OCI-M2 (cell line): Measurements from ENCODE around the gene TRPM5.

Experiments
- DNase-seq: peaks from one replicate; lab custom pipeline; 2025; ENCODE audit not compliant: unreplicated experiment; lab: John Stamatoyannopoulos, UW

TRPM5 gene

DNA sequence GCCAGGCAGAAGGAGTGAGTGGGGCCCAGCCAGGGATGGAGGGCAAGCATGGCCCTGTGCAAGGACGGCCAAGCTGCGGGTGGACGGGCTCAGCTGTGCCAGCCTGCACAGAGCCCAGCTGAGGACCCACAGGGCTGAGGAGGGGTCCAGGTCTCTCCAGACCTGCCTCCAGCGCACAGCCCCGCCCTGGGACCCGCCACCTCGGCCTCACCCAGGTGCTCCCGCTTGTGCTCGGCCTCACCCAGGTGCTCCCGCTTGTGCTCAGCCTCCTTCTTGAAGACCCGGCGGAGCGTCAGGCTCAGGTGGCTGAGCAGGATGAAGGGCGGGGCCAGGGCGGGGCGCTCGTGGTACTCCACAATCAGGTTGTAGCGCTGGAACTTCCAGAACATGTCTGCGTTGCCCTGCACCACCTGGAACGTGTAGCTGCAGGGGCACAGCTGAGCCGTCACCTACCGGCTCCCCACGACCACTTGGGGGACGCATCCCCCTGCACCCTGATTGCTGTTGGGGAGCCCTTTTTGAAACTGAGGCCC is 37.4 kb downstream of the TRPM5 start:
- DNase-seq: no peak

DNA sequence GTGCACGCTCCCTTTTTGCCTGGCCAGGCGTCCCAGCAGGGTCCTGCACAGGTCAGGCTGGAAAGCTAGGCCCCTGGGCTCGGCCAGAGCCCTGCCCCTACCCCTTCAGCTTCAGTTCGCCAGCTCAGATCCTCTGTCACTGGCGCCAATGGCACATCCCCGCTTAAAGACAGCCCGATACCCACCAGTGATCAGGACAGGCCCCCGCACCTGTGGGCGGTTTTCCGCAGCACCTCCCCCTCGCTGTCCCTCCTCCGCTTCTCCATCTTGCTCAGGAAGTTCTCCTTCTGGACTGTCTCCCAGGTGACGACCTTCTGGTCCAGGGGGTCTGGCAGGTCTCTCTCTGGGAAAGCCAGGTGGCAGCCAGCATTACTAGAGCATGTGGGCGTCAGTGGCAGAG is 37.9 kb downstream of the TRPM5 start:
- no peak for DNase-seq

DNA sequence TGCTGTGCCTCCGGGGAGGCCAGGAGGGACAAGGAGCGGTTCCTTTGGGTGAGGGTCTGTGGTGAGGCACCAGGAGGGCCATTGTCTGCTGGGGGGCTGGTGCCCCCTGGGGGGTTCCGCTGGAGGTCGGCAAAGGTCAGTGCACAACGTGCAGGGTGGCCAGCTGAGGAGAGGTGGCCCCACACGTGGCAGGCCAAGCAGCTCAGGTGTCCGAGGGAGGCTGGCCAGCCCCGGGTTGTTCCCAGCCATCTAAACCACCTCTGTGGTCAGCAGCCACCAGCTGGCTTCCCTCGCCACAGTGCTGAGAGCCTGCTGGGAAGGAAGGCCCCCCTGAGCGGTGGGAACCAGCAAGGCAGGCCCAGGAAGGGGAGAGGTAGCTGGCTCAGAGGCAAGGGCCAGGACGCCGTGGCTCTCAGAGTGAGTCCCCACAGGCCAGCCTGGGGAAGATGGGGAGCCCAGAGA is 39.5 kb downstream of the TRPM5 start:
- no peak for DNase-seq

DNA sequence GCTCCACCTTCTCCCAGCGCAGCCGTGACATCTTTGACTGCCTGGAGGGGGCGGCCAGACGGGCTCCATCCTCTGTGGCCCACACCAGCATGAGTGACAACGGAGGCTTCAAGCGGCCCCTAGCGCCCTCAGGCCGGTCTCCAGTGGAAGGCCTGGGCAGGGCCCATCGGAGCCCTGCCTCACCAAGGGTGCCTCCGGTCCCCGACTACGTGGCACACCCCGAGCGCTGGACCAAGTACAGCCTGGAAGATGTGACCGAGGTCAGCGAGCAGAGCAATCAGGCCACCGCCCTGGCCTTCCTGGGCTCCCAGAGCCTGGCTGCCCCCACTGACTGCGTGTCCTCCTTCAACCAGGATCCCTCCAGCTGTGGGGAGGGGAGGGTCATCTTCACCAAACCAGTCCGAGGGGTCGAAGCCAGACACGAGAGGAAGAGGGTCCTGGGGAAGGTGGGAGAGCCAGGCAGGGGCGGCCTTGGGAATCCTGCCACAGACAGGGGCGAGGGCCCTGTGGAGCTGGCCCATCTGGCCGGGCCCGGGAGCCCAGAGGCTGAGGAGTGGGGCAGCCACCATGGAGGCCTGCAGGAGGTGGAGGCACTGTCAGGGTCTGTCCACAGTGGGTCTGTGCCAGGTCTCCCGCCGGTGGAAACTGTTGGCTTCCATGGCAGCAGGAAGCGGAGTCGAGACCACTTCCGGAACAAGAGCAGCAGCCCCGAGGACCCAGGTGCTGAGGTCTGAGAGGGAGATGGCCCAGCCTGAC is 41.2 kb downstream of the TRPM5 start:
- no peak for DNase-seq

DNA sequence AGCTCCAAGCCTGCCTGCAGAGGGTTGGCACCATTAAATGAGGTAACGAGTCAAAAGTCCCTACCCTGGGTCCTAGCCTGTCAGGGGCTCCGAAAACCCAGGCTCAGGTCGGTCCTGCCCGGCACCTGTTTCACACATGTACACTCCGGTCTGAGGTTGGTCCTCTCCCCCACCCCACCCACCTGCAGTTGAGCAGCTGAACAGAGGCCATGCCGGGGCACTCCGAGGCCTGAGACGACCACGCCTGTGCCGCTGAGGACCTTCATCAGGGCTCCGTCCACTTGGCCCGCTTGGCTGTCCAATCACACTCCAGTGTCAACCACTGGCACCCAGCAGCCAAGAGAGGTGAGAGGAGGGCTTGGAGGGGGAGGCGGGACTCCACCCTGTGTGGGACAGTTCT is 42.2 kb downstream of the TRPM5 start:
- DNase-seq: no peak

DNA sequence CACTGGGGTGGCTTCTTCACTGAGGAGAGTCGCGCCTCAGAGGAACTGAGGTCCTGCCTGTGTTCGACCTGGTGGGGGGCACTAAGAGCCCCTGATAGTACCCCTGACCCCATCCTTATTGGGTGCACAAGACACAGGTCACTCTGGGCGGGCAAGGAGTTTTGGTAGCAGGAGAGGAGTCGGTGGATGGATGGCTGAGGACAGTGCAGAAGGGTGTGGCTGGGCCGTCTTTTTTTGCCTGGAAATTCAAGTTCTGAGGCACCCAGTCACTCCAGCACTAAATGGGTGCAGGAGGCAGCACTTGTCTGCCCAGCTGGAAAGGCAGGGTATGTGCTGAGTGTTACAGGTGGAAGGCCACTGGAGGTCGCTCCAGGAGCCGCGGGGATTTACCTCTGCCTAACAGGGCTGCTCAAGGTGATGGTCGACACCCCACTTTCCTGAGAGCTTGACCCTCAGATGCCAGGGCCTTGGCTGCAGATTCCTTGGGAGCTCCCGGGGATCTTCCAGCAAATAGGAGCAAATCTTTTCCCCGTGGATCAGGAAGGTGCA is 42.8 kb downstream of the TRPM5 start:
- DNase-seq: no peak

DNA sequence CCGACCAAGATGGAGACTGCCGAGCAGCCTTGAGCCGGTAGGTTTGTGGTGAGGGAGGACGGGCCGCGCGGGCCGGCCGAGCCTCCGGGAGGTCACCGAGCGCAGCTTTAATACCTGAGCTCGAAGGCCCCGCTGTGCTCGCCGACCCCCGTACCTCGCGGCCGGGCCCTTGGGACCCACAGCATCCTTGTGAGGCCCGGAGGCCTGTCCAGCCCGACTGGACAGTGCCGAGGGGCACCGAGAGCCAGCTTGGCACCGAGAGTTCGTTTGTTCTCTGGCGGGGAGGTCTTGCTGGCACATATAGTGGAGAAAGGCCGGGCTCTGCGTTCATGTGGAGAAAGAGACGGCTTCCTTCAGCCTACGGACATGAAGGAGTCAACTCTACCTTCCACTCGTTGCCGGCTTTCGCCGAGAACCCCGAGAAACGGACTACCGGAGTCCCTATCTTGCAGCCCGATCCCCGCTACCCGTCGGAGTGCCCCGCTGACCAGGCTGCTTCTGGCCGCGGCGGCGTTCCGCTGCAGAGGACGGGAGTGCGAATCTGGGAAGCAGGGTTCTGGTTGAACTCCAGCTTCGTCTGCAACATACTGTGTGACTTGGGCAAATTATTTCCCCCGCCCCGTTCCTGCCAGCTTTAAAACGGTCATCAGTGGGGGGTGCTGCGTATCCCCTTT is 43.4 kb downstream of the TRPM5 start:
- no peak for DNase-seq

DNA sequence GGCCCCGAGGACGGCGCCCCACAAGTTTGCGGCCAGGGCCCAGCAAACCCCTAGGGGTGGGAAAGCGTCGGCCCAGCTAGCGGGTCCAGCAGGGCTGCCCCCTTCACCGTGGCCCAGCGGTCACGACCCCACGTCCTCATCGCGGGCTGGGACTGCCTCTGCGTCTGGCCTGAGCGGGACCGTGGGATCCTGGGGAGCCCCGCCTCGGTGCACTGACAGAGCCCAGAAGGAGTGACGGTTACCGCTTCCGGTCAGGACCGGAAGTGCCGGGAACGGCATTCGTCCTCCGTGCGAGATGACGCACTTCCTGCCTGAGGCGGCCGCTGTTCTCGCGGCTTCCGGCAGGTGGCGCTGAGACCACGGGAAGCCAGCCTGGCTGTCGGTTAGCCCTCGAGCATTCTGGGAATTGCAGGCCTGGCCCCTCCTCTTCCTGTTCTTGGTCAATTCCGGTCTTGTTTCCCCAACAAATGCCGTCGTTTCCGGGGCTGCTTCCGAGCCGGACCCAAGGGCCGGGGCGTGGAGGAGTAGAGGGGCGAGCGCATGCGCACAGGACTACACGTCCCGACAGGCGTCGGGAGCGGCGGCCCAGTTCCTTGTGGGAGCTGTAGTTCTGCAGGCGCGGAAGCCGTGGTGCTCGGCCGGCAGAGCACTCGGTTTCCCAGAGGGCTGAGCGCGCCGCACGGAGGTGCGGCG is 44.1 kb downstream of the TRPM5 start, which contains the start of gene TSSC4:
TSS of gene TSSC4 (plus strand) at position 682 of the 693 bp plus-strand sequence. CDS start 1,884 bp downstream, outside the sequence.
- DNase-seq: peak; percentile 79

DNA sequence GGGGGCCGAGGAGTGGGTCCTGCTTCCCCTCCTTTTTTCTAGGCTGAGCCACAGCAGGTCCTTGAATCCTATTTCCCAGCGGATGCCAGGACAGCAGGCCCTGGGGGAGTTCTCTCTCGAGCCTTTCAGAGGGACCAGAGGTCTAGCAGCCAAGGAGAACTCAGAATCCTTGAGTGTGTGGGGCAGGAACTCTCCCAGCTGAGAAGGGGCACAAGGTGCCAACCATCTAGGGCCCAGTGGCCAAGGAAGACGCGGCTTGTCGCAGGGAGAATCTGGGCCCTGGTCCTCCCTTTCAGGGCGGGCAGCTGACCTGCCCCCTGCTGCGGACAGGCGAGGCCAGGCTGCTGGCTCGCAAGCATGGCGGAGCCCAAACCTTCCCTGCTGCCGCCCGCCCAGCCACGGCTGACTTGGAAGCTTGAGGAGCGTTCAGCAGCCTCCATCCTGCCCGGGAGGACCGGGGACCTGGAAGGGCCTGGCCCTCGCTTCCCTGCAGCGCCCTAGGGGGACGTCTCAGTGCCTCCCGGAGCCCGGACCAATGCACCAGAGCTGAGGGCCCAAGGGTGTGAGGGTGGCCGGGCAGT is 44.7 kb downstream of the TRPM5 start:
- no peak for DNase-seq

DNA sequence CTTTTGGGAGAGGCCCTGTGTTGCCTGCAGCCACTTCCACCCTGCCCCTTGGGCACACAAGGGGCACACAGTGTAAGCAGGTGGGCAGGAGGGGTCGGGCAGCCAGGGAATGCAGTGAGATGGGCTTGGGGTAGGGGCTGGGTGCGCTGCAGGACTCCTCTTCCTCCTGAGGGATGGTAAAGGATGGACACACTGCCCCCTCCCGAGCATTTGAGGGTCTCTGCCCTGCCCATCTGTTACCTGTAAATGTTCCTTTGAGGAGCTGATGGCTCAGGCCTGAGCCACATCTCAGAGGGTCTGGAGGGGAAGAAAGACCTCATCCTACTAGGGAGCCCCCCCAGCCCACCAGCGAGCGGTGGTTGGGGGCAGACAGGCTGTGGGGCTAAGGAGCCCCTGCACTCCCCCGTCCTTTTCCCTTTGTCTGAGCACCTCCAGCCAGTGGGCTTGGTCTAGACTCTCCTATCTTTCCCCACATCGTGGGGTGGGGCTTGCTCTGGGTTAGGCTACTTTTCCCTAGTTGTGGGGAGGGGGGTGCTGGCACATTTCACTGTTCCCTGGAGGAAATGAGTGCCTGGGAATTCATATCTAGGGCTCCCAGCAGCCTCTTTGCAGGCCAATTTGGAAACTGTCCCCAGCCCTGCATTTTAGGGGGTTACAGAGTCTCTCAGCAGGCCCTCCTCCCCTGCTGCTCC is 45.5 kb downstream of the TRPM5 start:
- no peak for DNase-seq

DNA sequence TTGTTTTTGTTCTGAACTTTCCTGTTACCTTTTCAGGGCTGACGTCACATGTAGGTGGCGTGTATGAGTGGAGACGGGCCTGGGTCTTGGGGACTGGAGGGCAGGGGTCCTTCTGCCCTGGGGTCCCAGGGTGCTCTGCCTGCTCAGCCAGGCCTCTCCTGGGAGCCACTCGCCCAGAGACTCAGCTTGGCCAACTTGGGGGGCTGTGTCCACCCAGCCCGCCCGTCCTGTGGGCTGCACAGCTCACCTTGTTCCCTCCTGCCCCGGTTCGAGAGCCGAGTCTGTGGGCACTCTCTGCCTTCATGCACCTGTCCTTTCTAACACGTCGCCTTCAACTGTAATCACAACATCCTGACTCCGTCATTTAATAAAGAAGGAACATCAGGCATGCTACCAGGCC is 47.3 kb downstream of the TRPM5 start:
- DNase-seq: no peak

DNA sequence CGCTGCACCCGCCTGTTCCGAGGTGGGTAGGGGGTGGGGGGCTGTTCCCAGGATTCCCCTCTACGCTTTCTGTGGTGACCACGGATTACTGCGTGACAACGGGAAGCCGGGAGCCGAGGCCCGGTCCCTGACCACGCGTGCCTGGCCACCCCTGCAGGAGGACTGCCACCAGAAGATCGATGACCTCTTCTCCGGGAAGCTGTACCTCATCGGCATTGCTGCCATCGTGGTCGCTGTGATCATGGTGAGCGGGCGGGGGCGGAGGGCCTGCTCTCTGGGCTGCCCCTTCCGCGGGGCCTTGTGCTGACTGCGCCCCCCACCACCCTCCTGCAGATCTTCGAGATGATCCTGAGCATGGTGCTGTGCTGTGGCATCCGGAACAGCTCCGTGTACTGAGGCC is 47.8 kb downstream of the TRPM5 start:
- DNase-seq: no peak

DNA sequence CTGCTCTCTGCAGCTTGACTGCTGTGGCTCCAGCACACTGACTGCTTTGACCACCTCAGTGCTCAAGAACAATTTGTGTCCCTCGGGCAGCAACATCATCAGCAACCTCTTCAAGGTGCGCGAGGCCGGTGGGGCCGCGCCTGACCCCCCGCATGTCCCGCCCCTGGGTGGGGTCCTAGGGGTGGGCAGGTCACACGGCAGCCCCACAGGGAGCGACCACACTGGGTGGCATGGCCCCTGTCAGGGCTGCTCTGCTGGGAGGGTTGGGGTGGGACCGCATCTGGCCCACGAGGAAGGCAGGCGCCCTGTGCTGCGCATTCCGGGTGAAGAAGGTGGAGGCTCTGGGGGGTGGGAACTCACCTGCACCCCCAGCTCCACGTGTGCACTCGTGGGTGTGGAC is 48.5 kb downstream of the TRPM5 start:
- DNase-seq: no peak

DNA sequence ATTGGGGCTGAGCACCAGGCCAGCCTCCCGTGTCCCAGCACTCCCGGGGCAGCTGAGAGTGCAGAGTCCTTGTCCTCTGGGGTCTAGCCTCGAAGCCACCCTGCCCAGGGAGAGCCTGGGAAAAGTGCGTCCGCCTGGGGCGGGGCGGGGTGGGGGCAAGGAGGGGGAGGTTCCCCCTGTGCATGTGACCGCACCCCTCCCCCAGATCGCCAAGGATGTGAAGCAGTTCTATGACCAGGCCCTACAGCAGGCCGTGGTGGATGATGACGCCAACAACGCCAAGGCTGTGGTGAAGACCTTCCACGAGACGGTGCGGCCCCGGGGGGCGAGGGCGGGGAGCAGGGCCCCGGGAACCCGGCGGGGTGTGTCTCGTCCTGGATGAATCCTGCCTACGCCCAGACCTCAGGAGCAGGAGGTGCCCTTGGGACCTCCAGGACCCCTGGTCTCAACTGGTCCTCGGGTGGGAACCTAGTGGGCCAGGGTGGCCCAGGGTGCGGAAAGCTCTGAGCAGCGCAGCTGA is 49.0 kb downstream of the TRPM5 start:
- no peak for DNase-seq

DNA sequence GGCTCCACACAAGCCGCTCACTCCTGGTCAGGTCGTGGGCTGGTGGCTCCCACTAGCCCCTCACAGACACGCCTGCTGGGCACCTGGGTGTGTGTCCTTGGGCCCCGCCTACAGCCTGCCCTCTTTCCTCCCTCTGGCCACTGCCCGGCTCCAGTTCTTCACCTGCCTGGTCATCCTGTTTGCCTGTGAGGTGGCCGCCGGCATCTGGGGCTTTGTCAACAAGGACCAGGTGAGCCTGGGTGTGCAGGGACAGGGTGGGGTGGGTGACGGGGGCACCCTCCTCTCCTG is 49.6 kb downstream of the TRPM5 start:
- no peak for DNase-seq
